Measurements from ENCODE around the gene ETFRF1. TPM values are rescaled to one million over a fixed set of nuclear protein-coding genes. Genes with fewer than 3 reads are reported as not detected.

ETFRF1 gene
- total RNA-seq, 2 experiments from 2014 or later, result 10.1 to 11.0 TPM

DNA sequence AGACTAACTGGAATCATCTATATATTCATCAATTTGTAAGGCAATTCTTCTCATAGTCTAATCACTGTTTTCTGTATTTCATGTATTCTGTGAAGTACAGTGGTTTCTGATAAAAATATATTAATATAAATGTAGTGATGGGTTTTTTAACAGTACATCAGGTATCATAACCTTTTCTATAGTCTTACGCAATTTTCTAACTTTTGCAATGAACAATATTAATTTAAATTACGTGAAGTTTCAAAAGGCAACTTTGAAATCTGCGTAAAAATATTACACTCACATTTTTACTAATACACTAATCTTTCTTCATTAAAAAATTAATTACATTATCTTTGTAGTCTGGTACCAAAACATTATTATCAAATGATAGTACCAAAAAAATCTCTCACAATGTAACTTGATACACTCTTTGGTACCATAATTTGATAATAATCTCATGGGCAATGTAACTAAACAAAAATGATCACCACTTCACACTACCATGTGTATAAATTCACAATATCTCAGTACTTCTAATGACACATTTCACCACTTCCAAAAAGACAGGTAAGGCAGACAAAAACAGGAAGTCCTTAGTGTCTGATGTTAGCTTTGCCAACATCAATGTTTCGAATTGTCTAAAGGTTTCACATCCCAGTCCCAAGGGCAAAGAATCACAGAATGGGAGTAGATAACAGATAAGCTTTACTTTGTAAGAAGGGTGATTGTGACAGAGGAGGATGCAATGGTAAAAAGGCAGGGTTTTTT is 8.8 kb upstream of the ETFRF1 start:
- TF ChIP-seq, protein P1, sequence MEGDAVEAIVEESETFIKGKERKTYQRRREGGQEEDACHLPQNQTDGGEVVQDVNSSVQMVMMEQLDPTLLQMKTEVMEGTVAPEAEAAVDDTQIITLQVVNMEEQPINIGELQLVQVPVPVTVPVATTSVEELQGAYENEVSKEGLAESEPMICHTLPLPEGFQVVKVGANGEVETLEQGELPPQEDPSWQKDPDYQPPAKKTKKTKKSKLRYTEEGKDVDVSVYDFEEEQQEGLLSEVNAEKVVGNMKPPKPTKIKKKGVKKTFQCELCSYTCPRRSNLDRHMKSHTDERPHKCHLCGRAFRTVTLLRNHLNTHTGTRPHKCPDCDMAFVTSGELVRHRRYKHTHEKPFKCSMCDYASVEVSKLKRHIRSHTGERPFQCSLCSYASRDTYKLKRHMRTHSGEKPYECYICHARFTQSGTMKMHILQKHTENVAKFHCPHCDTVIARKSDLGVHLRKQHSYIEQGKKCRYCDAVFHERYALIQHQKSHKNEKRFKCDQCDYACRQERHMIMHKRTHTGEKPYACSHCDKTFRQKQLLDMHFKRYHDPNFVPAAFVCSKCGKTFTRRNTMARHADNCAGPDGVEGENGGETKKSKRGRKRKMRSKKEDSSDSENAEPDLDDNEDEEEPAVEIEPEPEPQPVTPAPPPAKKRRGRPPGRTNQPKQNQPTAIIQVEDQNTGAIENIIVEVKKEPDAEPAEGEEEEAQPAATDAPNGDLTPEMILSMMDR (IDR thresholded peaks at IDR 0.05), result no peak
- no peaks in the 10 kb centered on the region for H3K27me3 Mint-ChIP-seq
- intact Hi-C loops (cut with micrococcal nuclease), result no loop called here
- peak overlapping the region; percentile 68 for H3K4me3 Mint-ChIP-seq
- ChIA-PET POLR2A (no interaction called here), CTCF (interaction anchor here (1.0 kb wide), 1 partner anchor 31 kb away, joined by 4 read pairs; no protein-coding TSS in a partner anchor)
- no peaks in the 10 kb centered on the region for H3K9me3 Mint-ChIP-seq
- no peaks in the 10 kb centered on the region for H3K36me3 Mint-ChIP-seq (ENCODE audit: low read depth)
- H3K4me1 Mint-ChIP-seq (ENCODE audit: low read depth), result peaks cover 19% of the 10 kb centered on the region
- H3K27ac Mint-ChIP-seq, result peak overlapping the region; percentile 67
- ATAC-seq (peak; percentile 47), DNase-seq (no peak)

GRCh38 chr12:25186788-25187402 is 8.1 kb upstream of the ETFRF1 start:
- H3K4me1 Mint-ChIP-seq (ENCODE audit: low read depth), result peaks cover 19% of the 10 kb centered on the region
- CTCF ChIA-PET, result interaction anchor here (1.0 kb wide), 1 partner anchor 32 kb away, joined by 4 read pairs; no protein-coding TSS in a partner anchor
- H3K27me3 Mint-ChIP-seq, result no peaks in the 10 kb centered on the region
- peak; percentile 32 for DNase-seq
- intact Hi-C loops (cut with micrococcal nuclease), result no loop called here
- TF ChIP-seq, protein P1 (IDR thresholded peaks at IDR 0.05), result no peak
- no peaks in the 10 kb centered on the region for H3K36me3 Mint-ChIP-seq (ENCODE audit: low read depth)
- peak overlapping the region; percentile 68 for H3K4me3 Mint-ChIP-seq
- H3K9me3 Mint-ChIP-seq, result no peaks in the 10 kb centered on the region
- POLR2A ChIA-PET, result no interaction called here
- peak; percentile 86 for ATAC-seq
- peak overlapping the region; percentile 83 for H3K27ac Mint-ChIP-seq

DNA sequence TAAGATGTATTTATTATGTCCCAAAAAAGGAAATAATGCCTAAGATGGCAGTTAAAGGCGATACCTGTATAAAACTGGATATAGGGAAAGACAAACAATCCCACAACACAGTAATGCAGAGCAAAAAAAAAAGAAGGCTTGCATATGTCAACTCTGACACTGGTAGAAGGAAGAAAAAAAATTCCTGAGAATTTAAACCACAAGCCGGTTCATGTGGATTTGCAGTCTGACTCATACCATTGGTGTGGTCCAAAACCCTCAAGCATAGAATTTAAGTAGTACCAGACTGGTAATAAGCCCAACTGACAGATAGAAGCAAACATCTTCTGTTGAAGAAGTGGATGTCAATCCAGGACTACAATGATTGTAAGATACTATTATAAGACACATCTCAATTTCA is 7.3 kb upstream of the ETFRF1 start:
- Mint-ChIP-seq H3K4me1 (ENCODE audit: low read depth) (peaks cover 19% of the 10 kb centered on the region), H3K36me3 (ENCODE audit: low read depth) (no peaks in the 10 kb centered on the region), H3K27me3 (no peaks in the 10 kb centered on the region), H3K27ac (no peak overlapping the region), H3K9me3 (no peaks in the 10 kb centered on the region), H3K4me3 (no peak overlapping the region)
- ATAC-seq (no peak), DNase-seq (no peak)
- TF ChIP-seq, protein P1 (IDR thresholded peaks at IDR 0.05), result no peak
- intact Hi-C loops (cut with micrococcal nuclease), result no loop called here
- CTCF ChIA-PET, result no interaction called here
- POLR2A ChIA-PET, result no interaction called here

DNA sequence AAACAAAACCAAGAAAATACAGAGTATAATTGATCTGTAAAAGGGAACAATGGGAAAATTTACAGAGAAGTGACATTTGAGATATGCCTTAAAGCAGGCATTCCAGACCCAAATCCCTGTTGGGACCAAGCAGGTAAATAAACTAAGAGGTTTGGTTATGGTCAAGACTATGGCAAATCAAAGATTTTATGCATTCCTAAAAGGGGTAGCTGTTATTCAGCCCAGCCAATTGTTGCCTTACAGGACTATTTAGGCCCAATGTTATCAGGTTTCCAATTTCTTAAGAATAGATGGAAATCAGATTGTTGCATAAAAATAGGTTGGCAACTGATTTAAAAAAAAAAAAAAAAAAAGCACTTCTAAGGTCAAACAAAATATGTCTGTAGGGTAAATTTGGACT is 5.4 kb upstream of the ETFRF1 start:
- intact Hi-C loops (cut with micrococcal nuclease), result no loop called here
- no peaks in the 10 kb centered on the region for H3K27me3 Mint-ChIP-seq
- CTCF ChIA-PET, result no interaction called here
- TF ChIP-seq, protein P1 (IDR thresholded peaks at IDR 0.05), result no peak
- H3K9me3 Mint-ChIP-seq, result no peaks in the 10 kb centered on the region
- POLR2A ChIA-PET, result no interaction called here
- no peaks in the 10 kb centered on the region for H3K36me3 Mint-ChIP-seq (ENCODE audit: low read depth)
- DNase-seq, result no peak
- ATAC-seq, result no peak
- H3K27ac Mint-ChIP-seq, result no peak overlapping the region
- no peak overlapping the region for H3K4me3 Mint-ChIP-seq
- peaks cover 22% of the 10 kb centered on the region for H3K4me1 Mint-ChIP-seq (ENCODE audit: low read depth)

DNA sequence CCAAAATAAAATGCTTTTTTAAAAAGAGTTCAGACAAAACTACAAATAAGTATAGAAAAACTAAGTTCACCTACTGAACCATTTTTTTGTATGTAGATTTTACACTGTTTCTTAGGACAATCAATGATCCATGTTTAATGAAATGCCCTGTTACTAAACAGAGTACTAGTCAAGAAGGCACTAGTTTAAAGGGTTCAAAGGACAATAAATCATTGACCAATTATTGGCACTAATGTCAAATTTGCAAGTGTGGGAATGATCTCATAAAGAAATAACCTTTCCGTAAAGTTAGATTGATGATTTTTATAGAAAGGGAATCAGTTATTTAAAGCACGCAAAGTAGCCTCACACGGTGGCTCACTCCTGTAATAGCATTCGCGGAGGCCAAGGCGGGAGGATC is 4.2 kb upstream of the ETFRF1 start:
- Mint-ChIP-seq H3K4me3 (no peak overlapping the region), H3K27ac (no peak overlapping the region), H3K4me1 (ENCODE audit: low read depth) (peaks cover 26% of the 10 kb centered on the region), H3K9me3 (no peaks in the 10 kb centered on the region), H3K36me3 (ENCODE audit: low read depth) (no peaks in the 10 kb centered on the region), H3K27me3 (no peaks in the 10 kb centered on the region)
- ATAC-seq, result no peak
- intact Hi-C loops (cut with micrococcal nuclease), result no loop called here
- ChIA-PET POLR2A (no interaction called here), CTCF (no interaction called here)
- TF ChIP-seq, protein P1 (IDR thresholded peaks at IDR 0.05), result no peak
- no peak for DNase-seq

All from activated CD8-positive, alpha-beta T cell treated with anti-CD3 and anti-CD28 coated beads for 36 hours (primary cell).